GM19351 (cell line): ENCODE data around the gene CAPN8.
"Not testable (repeated sequence)": the region's sequence is repeated elsewhere in the genome, so short reads cannot be mapped to it uniquely, and the experiment has no call there.

Experiments
- ATAC-seq: cut with Tn5 transposase; IDR thresholded peaks from one replicate; pipeline ENCODE4 v1.9.1; 2021; ENCODE audit warnings: mild to moderate bottlenecking, moderate library complexity; ENCODE audit not compliant: unreplicated experiment

The CAPN8 gene

DNA sequence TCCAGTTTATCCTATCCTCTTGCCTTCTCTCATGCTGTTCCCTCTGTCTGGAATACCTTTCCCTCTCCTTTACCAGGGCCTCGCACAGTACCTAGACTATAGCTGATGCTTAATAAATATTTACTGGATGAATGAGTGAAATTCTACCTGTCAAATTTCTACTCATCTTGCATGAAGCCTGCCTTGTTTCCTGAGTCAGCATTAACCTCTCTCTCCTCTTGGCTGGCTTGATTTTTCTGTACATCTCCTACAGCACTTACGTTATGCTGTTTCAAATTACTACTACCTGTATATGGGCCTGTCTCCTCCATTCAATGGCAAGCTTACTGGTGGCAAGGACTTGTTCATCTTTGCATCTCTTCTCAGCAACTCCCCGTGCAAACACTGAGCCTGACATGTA is 130.8 kb downstream of the CAPN8 start:
- ATAC-seq: no peak

DNA sequence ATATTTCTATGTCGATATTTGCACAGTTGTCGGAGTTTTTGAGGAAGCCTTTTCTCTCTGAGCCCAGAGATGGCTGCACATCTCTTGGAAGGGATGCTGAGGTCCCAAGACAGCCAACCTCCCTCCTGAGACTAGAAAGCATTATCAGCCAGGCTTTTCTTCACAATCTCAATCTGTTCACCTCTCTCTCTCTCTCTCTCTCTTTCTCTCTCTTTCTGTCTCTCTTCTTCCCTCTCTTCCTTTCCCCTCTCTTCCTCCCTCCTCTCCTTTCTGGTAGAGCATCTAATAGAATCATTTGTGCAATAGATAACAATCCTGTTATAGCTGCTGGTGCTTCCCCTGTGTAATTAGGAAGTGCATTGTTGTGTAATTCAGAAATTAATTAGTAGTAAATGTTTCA is 131.8 kb downstream of the CAPN8 start:
- no peak for ATAC-seq

DNA sequence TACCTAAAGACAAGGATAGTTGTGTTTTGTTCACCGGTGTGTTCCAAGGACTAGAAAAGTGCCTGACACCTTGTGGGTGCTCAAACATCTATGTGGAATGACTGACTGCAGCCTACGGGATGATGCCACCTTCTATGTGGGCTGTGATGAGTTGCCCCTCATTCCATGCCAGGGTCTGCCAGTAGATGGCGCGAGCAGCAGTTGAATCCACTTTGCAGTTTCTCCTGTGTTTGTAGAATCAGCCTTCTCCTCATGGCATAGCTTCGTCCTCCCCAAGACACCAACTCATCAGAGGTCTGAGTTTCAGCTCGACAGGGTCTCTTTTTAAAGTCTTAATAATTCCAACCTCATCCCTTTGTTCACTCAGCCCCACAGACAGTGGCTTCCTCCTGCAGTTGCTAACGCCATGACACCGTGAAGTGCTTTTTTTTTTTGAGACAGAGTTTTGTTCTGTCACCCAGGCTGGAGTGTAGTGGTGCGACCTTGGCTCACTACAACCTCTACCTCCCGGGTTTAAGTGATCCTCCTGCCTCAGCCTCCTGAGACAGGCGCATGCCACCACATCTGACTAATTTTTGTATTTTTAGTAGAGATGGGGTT is 133.7 kb downstream of the CAPN8 start:
- peak; percentile 77 for ATAC-seq

GRCh38 chr1:223525957-223526356 is 139.5 kb downstream of the CAPN8 start:
- peak; percentile 51 for ATAC-seq

GRCh38 chr1:223525546-223525945 is 140.0 kb downstream of the CAPN8 start:
- ATAC-seq: no peak

GRCh38 chr1:223524930-223525451 is 140.5 kb downstream of the CAPN8 start:
- ATAC-seq: no peak

- ATAC-seq: no peak
Measured at GRCh38 chr1:223521150-223521549, 144.4 kb downstream of the CAPN8 start.

- ATAC-seq: no peak
Measured at GRCh38 chr1:223520200-223520599, 145.3 kb downstream of the CAPN8 start.

DNA sequence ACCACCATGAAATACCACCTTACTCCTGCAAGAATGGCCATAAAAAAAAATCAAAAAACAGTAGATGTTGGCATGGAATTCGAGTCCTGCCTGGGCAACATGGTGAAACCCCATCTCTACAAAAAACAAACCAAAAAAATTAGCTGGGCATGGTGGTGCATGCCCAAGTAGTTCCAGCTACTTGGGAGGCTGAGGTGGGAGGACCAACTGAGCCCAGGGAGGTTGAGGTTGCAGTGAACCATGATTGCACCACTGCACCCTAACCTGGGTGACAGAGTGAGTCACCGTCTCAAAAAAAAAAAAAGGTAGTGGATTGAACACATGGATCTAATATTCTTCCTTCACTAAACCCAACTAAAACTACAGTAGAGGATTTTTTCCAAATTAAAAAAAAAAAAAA is 146.4 kb downstream of the CAPN8 start:
- ATAC-seq: no peak

DNA sequence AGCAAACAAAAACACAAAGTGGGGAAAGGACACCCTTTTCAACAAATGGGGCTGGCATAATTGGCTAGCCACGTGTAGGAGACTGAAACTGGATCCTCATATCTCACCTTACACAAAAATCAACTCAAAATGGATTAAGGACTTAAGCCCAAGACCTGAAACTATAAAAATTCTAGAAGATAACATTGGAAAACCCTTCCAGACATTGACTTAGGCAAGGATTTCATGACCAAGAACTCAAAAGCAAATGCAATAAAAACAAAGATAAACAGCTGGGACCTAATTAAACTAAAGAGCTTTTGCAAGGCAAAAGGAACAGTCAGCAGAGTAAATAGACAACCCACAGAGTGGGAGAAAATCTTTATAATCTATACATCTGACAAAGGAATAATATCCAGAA is 146.9 kb downstream of the CAPN8 start:
- ATAC-seq: not testable (repeated sequence)

- no peak for ATAC-seq
Measured at GRCh38 chr1:223515926-223516325, 149.6 kb downstream of the CAPN8 start.

DNA sequence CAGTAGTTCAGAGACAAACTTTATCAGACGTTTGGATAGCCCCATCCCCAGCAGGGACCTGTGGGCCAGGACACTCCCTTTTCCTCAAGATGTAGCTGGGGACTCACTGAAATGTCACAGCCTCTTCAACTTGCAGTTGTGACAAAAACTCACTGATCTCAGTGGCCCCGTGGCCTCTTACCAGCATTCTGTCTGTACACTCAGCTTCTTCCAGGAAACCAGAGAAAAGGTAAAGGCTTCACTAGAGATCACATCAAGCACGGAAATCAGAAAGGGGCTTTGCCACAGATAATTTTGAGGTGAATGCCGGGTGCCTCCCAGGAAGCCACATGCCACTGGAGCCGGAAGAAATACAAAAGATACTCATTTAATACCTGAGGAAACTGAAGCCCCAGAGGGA is 150.1 kb downstream of the CAPN8 start:
- no peak for ATAC-seq

GRCh38 chr1:223514644-223515043 is 150.9 kb downstream of the CAPN8 start:
- ATAC-seq: no peak

DNA sequence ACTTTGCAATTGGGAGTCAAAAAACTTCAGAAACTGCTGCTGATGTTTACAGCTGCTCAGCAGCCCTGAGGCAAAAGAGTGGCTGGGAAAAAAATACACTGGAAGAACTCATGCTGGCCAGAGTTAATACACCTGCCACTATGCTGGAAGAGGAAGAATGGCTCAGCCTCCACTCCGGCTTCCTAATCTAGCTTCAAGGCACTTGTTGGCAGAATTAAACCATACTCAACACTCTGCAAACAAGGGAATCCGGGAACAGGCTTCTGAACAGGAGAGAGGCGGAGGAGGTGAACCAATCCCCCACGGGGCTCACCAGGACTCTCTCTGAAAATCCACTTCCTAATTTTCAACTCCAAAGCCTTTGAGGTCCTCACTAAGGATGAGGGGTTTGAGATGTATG is 152.2 kb downstream of the CAPN8 start:
- no peak for ATAC-seq

GRCh38 chr1:223512057-223512456 is 153.4 kb downstream of the CAPN8 start:
- no peak for ATAC-seq

- no peak for ATAC-seq
Measured at GRCh38 chr1:223508796-223509195, 156.7 kb downstream of the CAPN8 start.

- ATAC-seq: no peak
Measured at GRCh38 chr1:223504741-223505140, 160.8 kb downstream of the CAPN8 start.

GRCh38 chr1:223503348-223503747 is 162.2 kb downstream of the CAPN8 start:
- no peak for ATAC-seq

DNA sequence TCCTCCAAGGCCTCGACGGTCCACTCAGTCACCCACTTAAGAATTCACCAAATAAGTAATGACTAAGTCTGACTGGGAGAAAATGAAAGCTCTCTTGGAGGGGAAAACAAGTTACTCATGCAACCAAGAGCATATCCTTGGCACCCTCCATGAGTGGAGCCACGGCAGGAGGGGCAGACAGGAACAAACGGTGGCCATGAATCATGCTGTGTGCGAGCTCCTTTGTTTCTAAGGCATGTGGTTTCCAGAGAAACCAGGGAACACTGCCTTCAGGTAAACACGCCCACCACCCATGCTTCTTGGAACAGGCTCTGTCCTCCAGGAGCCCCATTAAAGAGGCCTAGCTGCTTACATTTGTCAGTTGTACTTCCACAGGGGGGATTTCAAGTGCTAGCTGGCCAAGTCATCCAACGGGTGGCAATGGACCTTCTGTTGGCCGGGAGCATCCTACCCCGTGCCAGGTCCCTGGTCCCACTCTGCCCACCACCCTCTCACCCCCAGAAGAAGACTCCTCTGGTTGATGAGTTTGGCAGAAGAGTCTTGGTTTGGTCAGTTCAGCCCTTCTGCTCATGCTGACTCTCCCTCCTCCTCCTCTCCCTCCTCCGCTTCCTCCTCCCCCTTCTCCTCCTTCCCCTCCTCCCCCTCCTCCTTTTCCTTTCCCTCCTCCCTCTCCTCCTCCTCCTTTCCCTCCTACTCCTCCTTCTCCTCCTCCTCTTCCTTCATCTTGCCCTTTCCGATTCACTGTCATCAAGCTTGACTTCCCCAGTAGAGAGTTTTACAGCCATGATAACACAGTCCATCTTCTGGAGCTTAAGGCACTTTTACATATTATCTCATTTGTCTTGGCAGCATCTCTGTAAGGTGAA is 164.7 kb downstream of the CAPN8 start:
- no peak for ATAC-seq

GRCh38 chr1:223496883-223497282 is 168.6 kb downstream of the CAPN8 start:
- ATAC-seq: no peak

DNA sequence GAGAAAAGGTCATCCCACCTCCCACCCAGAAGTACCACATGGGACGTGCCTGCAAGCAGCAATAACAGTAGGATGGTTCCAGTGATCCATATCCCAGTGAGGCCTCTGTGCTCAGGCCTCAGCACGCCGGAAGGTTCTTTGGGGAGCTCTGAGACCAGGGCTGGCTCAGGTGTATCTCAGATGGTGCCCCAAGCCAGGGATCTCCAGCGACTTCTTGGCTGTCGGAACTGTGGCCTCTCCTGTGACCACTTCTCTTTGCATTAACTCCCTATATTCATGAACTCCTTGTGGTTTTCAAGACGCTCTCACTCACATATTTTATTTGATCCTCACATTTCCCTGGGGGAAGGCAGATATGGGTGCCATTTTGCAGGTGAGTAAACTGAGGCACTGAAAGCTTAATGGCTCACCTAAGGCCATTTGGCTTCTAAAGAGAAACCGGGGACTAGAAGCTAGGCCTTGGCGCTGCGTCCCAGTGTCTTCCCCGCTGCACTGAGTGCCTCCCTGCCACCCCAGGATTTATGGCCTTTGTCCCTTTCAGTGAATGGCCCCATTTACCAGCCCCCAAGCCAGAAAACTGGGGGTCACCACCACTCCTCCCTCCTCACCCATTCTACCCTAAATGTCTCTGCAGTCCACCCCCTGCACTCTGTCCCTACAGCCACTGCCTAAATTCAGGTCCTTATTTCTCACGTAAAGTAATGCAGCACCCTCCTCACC is 170.4 kb downstream of the CAPN8 start:
- no peak for ATAC-seq

GRCh38 chr1:223492044-223492443 is 173.5 kb downstream of the CAPN8 start:
- ATAC-seq: no peak
